ENCODE results near the gene DSTN. TPM values are rescaled to one million over a fixed set of nuclear protein-coding genes. Genes with fewer than 3 reads are reported as not detected.
A peak's percentile ranks its signal among the peaks of the same experiment; 100 is the strongest.
"Not testable (repeated sequence)": the region's sequence is repeated elsewhere in the genome, so short reads cannot be mapped to it uniquely, and the experiment has no call there.

The DSTN gene
- total RNA-seq, 1 donor: 20.2 TPM

DNA sequence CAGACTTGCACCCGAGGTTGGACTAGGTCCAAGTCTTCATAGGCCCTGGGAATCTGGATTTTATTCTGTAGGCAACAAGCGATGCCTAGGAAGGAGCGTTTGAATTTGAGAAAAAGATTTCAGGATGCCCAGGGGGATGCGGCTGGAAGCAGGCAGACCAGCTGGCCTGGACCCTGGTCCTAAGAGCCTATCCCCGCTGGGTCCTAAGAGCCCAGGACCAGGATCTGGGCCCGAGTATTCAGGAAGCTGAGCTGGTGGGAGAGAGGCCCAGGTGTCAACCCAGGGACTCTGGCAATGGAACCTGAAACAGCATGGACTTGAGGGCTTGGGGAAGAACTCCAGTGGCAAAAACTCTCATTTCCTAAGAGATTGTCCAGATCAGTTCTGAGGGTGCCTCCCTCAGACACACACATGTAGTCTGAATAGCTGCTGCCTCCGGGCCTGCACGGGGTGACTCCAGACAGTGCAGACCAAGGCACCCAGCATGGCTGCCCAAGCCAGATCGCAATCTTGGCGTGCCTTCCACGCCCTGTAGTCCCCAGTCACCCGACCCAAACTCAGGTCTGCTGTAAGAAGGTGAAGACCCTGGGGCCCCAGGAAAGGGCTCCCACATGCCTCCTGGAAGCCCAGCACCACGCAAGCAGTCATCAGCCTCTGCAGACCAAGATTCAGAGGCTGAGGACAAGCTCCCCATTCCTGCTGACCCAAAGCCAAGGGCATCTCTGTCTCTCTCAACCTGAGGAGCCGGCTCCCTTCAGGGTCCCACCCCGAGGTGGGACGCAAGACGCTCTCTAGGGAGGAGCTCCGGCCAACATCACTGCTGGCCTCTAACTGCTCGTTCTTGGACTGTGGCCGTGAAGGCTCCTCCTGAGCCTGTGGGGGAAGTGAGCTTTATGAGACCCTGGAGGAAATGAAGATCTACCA is 77.8 kb downstream of the DSTN start:
- no peak for DNase-seq (ENCODE audit: low read depth in 2 of 3, low spot score in 2 of 3)

DNA sequence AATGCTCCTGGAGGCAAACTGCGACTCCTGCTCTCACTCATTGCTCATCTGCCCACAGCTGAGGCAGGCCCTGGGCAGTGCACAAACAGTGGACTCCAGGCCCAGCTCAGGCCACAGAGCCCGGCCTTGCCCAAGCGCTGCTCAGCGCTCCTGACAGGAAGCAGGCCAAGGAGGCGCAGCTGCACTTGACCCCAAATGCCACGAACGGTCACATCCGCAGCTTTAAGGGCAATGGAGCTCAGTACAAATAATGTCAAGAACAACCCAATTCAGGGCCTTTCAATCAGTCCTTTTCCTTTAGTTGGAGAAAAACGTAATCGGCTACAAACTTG is 78.4 kb downstream of the DSTN start:
- peak in 2 of 3 donors; percentile 42 to 63 for DNase-seq (ENCODE audit: low read depth in 2 of 3, low spot score in 2 of 3)

DNA sequence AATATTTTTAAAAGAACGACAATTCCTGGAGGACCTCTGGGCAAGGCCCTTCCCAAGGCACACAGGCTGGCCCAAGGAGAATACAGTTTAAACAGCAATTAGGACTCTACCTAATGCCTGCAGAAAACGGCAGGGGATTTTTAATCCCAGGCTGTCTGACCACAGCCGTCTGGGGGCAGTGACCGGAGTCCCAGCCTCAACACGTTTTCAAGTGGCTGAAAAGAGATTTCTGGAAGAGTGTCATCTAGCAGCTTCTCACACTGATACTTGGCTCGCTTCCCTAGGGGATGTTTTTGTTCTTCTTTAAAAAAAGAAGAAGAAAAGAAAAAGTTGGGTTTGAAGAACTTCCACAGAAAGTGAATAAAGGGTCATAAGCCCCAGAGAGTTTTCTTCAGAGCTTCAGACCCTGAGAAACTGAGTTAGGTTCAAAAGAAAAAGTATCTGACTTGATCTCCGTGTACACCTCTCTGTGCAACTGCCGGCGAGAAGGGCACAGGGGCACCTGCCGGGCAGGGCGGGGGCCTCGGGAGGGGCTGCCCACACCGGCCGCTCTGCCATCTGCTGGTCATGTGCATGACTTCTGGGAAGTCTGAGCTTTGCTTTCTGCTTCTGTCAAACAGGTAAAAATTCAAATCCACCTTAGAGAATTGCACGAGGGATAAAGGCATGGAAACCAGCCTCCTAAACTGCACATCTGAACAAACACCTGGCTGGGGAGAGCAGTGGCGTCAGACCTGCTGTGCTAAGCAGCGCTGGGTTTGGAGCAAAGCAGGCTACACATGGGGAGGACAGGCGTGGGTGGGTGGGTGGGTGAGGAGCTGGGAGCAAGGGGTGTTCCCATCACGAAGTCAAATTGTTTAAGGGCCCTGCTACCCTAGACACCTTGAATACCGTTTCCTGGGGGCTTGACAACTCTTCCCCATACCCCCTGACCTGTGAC is 79.2 kb downstream of the DSTN start:
- DNase-seq (ENCODE audit: low read depth in 2 of 3, low spot score in 2 of 3): peak in 2 of 3 donors; percentile 33 to 45

DNA sequence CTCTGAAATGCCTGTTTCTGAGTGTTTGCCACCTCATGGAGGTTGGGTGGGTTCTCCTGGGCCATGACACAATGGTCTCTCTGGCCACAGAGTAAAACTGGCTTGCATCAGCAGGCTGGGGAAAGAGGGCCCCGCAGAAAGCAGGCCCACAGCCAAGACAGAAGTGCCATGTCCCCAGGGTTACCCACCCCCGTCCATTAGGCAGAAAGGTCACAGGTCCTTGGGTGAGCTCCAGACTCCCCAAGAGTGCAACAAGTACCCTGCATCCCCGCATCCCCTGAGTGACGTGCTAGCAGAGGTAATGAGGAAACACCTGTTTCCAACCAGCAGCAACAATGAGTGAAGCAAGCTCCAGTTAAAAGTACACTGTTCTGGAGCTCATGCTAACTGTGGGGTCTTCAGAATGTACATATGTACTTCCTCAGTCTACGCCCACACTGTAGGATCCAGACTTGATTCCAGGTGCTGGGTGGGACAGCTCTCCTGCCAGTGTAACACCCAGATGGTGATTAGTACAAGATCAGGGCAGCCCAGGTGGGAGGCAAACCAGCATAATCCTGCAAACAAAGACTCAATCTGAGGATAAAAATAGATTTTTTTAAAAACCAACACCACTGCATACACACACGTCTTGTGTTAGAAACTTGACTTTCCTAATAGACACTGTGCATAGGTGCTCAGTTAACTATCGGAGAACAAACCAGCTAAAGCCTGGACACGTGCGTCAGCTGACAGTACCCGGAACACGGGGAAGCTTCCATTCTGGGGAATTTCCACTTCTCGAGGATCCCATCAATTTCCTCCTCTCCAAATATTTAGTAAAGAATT is 80.6 kb downstream of the DSTN start:
- peak in 2 of 3 donors; percentile 69 to 91 for DNase-seq (ENCODE audit: low read depth in 2 of 3, low spot score in 2 of 3)

DNA sequence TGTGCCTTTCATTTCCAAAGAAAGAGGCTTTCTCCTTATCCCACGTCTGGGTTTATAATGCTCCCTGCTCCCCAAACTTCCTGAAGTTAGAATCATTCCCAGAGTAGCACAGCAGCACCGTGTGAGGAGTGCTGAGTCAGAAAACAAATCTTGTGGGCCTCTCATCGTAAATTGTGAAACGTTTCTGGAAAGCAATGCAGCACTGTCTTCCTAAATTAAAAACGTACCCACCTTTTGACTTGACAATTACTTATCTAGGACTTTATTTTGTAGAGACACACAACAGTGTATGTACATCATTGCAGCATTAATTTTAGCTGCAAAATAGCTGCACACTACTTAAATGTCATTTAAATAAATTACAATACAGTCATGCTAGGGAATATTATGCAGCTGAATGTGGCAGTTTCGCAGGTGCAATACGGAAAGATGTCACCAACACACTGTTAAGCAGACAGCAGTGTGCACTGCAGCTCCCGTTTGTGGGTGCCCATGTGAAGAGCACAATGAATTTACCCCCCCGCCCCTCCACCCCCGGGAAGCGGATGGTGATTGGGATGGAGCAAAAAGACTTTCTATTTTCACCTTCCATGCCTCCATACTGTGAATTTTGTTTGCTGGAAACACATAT is 81.4 kb downstream of the DSTN start:
- no peak for DNase-seq (ENCODE audit: low read depth in 2 of 3, low spot score in 2 of 3)

DNA sequence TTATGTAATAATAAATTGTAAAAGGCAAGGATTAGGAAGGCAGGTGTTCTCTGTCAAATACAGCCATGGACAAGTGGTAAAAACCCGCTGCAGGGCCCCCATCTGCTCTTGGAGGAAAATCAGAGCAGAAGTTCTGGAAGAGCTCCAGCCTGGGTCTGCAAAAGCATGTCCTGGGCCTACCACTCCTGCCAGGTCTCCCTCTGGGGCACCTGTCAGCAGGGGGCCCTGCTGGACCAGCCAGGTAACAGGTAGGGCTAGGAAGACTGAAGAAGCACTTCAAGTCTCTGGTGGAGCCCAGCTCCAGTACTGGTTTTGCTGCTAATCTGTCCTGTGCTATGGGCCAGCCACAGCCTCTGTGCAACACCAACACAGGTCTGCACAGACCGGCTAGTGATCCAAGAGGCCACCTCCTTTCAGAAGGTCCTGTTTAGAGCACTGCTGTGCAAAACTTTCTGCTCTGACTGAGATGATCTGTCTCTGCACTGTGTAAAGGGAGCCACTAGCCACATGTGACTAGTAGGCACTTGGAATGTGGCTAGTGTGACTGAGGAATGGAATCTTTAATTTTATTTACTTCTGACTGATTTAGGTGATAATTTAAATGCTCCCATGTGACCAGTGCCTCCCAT is 82.0 kb downstream of the DSTN start:
- no peak for DNase-seq (ENCODE audit: low read depth in 2 of 3, low spot score in 2 of 3)

DNA sequence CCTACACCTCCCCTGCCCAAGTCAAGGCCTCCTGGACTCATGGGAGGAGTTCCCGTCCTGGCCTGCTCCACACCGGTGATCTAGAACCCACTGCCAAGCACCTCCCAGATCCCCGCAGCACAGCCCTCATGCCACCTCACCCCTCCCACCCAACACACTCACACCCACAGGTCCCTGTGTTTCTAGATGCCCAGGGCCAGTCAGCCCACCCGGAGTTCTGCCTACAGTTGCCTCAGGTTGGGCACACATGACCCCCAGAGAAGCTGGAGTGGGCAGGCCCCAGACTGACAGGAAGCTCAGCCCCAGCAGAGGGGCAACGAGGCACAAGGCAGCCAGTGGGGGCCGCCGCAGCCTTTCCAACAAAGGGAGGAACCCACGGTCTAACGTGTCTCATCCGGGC is 82.5 kb downstream of the DSTN start:
- DNase-seq (ENCODE audit: low read depth in 2 of 3, low spot score in 2 of 3): no peak

DNA sequence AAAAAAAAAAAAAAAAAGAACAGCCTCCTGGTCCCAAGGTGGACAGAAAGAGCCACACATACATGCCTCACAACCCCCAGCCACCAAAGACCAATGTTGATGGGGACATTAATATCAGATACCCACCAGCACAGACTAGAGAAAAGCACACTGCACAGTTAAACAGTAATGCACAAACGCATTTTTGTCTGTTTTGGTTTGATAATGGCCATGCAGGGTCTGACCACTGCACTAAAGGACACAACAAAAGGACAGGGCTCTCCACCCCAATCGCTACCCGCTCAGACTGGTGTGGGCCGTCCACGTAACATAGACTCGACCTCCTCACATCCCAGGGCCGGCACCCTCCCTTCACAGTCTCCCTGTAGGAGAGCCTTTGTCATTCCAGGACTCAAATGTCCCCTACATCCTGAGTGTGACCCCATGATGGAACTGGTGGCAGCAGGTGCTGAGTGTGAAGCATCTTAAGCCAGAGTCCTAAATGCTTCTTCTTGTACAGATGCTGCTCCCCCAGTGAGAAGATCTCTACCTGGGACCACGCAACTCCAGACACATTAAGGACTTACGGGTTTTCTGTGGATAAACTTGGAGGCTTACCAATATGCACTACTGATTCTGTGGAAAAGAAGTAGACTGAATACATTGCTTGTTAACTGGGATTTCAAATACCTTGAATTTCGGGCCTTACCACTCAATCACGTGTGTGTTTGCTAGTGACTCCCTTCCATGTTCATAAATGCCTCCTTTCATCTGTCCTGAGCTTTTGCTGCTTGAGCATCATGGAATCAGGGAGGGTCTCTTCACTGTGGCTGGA is 84.2 kb downstream of the DSTN start:
- DNase-seq (ENCODE audit: low read depth in 2 of 3, low spot score in 2 of 3): no peak

DNA sequence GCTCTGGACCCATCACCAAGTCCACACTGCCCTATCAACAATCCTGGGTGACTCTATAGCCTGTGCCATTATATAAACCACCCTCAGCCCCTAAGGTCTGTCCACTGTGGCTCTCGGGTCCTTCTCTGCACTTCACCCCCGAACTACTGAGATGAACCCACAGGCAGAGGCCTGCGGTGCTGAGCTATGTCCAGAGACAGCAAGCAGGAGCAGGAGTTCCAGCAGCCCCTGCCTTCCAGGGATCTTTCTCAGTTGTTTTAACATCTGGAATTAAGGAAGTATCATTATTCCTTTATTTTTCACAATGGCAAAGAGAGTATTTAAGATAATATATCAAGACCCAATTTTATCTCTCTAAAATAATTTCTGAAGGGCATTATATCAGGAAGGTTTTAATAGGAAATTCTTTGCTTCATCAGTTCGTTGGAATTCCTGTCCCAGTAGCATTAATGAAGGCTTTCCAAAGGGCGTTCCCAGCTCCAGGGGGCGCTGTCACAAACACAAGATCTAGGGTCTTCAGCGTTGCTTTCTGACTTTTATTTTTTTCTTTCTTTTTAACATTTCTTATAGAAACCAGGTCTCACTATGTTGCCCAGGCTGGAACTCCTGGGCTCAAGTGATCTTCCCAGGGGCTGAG is 84.9 kb downstream of the DSTN start:
- DNase-seq (ENCODE audit: low read depth in 2 of 3, low spot score in 2 of 3): peak in 1 of 3 donors; percentile 35

DNA sequence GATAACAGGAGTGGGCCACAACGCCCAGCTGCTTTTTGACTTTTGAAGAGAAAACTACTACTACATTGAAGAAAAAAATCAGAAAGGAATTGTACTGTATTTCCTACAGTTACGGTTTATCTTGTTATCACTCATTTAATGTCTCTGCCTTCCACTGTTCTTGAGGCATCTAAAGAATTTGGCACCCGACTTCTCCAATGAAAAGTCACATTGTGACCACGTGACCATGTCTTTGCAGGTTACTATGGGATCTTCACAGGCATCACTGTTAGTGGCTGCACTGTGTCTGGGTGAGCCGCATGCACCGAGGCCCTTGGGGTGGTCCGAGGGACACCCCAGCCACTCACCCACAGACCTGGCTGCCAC is 85.4 kb downstream of the DSTN start:
- DNase-seq (ENCODE audit: low read depth in 2 of 3, low spot score in 2 of 3): no peak

DNA sequence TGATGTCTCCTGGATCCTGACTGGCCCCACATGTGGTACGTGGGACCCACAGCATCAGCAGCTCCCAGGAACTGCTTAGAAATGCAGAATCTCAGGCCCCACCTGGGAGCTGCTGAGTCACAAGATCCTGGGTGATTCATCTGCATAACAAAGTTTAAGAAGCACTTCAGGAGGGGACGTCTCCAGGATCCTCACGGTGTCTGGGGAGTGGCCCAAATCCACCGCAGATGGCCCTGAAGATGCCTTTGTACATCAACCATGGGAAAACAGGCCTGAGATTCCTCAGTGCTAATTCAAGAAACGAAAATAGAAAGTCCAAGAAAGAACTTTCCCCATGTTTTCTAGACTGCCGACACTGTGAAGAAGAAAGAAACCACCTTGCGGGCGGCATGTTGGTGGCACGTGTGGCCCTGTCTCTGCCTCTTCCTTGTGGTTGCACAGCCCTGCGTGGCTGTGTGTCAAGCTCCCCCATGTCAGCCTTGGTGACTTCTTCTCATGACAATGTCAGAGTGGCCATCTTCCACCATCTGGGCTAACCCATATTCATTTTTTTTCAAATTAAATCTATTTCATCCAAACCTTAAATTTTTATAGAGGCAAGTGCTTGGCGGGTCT is 86.1 kb downstream of the DSTN start:
- no peak for DNase-seq (ENCODE audit: low read depth in 2 of 3, low spot score in 2 of 3)

DNA sequence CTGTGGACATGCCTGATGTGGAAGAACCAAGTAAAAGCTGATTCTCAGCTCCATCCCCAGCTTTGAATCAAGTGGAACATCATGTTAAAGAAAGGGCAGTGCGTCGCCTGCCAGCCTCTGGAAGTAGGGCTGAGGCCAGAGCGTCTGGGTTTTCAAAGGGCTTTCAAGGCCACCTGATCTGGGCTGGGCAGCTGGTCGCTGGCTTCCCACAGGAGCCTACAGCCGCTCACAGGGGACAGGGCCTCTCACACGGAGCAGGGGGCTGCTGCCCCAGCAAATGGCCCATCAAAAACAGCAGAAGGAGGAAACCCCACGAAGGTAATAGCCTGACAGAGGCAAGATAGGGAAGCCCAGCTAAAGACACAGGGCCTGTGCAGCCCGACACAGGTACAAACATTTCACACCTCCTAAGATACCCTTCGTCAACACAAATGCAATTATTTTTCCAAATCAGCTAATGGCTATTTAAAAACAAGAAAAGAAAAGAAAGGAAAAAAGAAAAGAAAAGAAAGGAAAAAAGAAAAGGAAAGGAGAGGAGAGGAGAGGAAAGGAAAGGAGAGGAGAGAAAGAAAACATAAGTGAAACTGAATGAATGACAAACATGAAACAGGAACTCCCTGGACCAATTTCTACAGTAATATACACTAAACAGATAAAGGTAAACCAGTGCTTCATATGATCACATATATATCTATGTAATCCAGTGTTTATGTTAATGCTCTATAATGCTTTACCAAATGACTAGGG is 87.4 kb downstream of the DSTN start:
- no peak for DNase-seq (ENCODE audit: low read depth in 2 of 3, low spot score in 2 of 3)

DNA sequence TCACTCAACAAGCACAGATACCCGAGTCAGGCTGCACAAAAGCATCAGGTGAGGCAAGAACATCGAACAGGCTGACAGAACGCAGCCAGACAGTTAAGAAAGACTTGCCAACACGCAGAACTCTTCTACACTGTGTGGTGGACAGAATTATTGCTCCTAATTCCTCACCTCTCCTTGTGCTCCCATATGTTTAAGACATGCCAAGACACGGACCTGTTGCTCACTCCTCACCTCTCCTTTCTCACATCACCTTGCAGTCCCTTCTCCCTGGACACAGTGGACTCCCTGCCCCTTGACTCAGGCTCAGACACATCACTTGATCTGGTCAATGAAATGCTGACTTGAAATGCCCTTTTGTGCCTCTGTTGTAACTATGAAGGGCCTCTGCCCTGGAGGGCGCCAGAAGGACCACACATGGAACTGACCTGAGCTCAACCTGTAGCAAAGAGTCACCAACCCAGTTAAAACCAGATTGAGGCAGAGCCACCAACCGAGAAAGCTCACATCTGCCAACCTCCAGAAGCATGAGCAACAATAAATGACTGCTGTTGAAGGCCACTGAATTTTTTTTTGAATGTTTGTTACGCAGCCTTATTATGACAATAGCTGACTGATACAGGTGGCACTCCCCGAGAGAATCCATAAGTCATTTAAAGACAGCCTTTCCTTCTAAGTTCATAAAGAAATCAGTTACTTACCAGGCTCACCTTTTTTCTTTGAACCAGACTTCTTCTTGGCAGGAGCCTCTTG is 88.2 kb downstream of the DSTN start:
- DNase-seq (ENCODE audit: low read depth in 2 of 3, low spot score in 2 of 3): no peak

DNA sequence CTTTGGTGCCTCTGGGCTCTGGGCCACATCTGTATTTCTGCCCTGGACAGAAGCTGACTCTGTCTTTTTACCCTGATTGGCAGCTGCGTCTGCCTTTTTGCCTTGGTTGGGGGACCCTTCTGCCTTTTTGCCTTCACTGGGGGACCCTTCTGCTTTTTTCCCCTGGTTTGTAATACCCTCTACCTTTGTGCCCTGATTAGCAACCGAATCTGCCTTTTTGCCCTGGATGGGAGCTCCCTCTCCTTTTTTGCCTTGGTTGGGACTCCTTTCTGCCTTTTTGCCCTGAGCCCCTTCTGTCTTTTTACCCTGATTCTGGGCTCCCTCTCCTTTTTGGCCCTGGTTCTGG is 88.7 kb downstream of the DSTN start:
- DNase-seq (ENCODE audit: low read depth in 2 of 3, low spot score in 2 of 3): no peak

DNA sequence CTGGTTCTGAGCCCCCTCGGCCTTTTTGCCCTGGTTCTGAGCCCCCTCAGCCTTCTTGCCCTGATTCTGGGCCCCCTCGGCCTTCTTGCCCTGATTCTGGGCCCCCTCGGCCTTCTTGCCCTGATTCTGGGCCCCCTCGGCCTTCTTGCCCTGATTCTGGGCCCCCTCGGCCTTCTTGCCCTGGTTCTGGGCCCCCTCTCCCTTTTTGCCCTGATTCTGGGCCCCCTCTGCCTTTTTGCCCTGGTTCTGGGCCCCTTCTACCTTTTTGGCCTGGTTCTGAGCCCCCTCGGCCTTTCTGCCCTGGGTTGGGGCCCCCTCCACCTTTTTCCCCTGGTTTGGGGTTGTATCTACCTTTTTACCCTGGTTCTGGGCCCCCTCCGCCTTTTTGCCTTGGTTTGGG is 89.5 kb downstream of the DSTN start:
- not testable (repeated sequence) for DNase-seq (ENCODE audit: low read depth in 2 of 3, low spot score in 2 of 3)

All from hematopoietic multipotent progenitor cell (in vitro differentiated cells).